HL-60 (cell line): ENCODE results near the gene SNX25.

Experiments used
- POLR2AphosphoS5 ChIP-seq: IDR thresholded peaks from 2 replicates; pipeline ENCODE4 v1.6.1; 2012; ENCODE audit warnings: low read depth
- SPI1 ChIP-seq: IDR thresholded peaks from 2 replicates; pipeline ENCODE4 v1.6.1; 2012; ENCODE audit warnings: low read depth, mild to moderate bottlenecking, borderline replicate concordance
- TF ChIP-seq, protein P1 (sequence below): IDR thresholded peaks from one replicate; pipeline ENCODE4 v1.5.1; 2011; ENCODE audit warnings: low read length, control low read depth, inconsistent platforms; ENCODE audit not compliant: insufficient read depth
- TF ChIP-seq, protein P2 (sequence below): IDR thresholded peaks from 2 replicates; pipeline ENCODE4 v1.6.1; 2012; ENCODE audit warnings: low read depth; ENCODE audit not compliant: insufficient replicate concordance

DNA sequence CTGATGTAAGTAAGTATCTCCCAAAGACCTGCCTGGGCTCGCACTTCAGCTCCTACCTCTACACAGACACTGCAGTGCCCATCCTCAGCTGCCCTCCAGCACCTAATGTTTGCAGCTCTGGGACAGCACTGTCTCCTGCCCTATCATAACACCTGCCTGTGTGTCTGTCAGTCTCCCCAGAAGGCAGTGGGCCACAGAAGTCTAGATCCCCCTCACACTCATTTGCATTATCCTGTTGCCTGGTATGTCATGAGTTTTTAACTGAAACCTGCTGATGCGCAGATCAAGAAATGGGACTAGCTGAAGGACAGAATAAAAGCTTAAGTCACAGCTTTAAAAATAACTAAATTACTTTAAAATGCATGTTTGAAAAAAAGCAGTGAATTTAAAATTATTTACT, 143.3 kb downstream of the SNX25 start:
- TF ChIP-seq, protein P1, sequence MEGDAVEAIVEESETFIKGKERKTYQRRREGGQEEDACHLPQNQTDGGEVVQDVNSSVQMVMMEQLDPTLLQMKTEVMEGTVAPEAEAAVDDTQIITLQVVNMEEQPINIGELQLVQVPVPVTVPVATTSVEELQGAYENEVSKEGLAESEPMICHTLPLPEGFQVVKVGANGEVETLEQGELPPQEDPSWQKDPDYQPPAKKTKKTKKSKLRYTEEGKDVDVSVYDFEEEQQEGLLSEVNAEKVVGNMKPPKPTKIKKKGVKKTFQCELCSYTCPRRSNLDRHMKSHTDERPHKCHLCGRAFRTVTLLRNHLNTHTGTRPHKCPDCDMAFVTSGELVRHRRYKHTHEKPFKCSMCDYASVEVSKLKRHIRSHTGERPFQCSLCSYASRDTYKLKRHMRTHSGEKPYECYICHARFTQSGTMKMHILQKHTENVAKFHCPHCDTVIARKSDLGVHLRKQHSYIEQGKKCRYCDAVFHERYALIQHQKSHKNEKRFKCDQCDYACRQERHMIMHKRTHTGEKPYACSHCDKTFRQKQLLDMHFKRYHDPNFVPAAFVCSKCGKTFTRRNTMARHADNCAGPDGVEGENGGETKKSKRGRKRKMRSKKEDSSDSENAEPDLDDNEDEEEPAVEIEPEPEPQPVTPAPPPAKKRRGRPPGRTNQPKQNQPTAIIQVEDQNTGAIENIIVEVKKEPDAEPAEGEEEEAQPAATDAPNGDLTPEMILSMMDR = no peak
- TF ChIP-seq, protein P2, sequence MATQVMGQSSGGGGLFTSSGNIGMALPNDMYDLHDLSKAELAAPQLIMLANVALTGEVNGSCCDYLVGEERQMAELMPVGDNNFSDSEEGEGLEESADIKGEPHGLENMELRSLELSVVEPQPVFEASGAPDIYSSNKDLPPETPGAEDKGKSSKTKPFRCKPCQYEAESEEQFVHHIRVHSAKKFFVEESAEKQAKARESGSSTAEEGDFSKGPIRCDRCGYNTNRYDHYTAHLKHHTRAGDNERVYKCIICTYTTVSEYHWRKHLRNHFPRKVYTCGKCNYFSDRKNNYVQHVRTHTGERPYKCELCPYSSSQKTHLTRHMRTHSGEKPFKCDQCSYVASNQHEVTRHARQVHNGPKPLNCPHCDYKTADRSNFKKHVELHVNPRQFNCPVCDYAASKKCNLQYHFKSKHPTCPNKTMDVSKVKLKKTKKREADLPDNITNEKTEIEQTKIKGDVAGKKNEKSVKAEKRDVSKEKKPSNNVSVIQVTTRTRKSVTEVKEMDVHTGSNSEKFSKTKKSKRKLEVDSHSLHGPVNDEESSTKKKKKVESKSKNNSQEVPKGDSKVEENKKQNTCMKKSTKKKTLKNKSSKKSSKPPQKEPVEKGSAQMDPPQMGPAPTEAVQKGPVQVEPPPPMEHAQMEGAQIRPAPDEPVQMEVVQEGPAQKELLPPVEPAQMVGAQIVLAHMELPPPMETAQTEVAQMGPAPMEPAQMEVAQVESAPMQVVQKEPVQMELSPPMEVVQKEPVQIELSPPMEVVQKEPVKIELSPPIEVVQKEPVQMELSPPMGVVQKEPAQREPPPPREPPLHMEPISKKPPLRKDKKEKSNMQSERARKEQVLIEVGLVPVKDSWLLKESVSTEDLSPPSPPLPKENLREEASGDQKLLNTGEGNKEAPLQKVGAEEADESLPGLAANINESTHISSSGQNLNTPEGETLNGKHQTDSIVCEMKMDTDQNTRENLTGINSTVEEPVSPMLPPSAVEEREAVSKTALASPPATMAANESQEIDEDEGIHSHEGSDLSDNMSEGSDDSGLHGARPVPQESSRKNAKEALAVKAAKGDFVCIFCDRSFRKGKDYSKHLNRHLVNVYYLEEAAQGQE = no peak
- no peak for TF ChIP-seq POLR2AphosphoS5
- no peak for TF ChIP-seq SPI1
